22Rv1 (cell line): Measurements from ENCODE around the gene ADCY9.

Experiments
- ZFX ChIP-seq: fragments of 450-650 bp; IDR thresholded peaks from 2 replicates; pipeline ENCODE4 v1.6.1; 2017; ENCODE audit warnings: antibody characterized with exemption, borderline replicate concordance
- TF ChIP-seq, protein P1 (sequence below): fragments of 450-650 bp; IDR thresholded peaks from 2 replicates; pipeline ENCODE4 v1.5.1; 2017; ENCODE audit warnings: mild to moderate bottlenecking

DNA sequence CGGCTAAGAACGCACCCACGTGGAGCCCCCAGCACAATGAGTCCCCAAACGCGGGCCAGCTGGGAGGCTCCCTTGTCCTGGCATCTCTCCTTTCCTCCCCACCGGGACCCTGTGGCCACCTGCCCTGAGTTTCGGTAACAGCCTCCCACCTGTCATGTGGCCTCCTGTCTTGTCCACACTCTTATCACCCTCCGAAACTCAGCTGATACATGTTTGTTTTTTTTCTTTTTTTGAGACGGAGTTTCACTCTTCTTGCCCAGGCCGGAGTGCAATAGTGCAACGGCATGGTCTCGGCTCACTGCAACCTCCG lies 130.1 kb downstream of the ADCY9 start:
- TF ChIP-seq, protein P1, sequence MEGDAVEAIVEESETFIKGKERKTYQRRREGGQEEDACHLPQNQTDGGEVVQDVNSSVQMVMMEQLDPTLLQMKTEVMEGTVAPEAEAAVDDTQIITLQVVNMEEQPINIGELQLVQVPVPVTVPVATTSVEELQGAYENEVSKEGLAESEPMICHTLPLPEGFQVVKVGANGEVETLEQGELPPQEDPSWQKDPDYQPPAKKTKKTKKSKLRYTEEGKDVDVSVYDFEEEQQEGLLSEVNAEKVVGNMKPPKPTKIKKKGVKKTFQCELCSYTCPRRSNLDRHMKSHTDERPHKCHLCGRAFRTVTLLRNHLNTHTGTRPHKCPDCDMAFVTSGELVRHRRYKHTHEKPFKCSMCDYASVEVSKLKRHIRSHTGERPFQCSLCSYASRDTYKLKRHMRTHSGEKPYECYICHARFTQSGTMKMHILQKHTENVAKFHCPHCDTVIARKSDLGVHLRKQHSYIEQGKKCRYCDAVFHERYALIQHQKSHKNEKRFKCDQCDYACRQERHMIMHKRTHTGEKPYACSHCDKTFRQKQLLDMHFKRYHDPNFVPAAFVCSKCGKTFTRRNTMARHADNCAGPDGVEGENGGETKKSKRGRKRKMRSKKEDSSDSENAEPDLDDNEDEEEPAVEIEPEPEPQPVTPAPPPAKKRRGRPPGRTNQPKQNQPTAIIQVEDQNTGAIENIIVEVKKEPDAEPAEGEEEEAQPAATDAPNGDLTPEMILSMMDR, result no peak
- TF ChIP-seq ZFX, result no peak
